Measurements from ENCODE around the gene GOSR1. TPM values are rescaled to one million over a fixed set of nuclear protein-coding genes. Genes with fewer than 3 reads are reported as not detected.
"Not testable (repeated sequence)": the region's sequence is repeated elsewhere in the genome, so short reads cannot be mapped to it uniquely, and the experiment has no call there.

GOSR1 gene
- total RNA-seq, 1 experiment from 2014 or later: 86.5 TPM

DNA sequence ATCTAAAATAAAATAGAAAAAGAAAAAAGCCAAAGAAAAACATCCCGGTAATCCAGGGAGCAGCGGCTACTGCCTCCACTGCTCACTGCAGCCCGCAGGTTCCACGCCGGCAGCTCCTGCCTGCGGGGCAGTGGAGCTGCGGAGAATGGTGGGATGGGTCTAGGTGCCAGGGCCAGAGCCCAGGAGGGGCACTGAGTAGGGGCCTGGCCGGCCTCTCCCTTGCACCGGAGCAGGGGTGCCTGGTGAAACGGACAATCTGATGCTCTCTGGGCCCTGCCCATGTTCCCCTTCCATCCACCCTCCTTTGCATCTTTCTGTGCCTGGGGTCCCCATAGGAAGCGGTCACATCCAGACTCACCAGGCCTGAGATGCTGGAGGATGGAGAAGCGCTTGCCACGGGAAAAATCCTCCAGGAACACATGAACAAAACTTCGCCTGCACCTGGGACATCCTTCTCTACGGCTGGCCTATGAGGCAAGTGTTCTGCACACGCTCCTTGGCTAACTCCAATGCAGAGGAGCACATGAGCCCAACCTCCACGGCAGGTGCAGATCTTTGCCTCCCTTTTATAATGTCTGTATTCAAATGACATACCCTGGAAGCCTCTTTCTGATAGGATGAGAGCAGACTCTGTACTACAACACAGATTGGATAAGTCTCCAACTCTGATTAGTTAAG lies 98.6 kb downstream of the GOSR1 start:
- H3K27me3 Mint-ChIP-seq (ENCODE audit: insufficient read depth, unreplicated experiment); DNase-seq; H3K4me1 Mint-ChIP-seq (ENCODE audit: low read depth, unreplicated experiment); POLR2A ChIA-PET; H3K9me3 ChIP-seq; H3K36me3 ChIP-seq (ENCODE audit: control insufficient read depth, insufficient read depth, low read length); H3K27me3 ChIP-seq (replicated peaks; ENCODE audit: control insufficient read depth, insufficient read depth, low read length); intact Hi-C loops (cut with micrococcal nuclease; ENCODE audit: unreplicated experiment); H3K4me3 ChIP-seq (ENCODE audit: low read depth, low read length); H3K9me3 Mint-ChIP-seq (ENCODE audit: unreplicated experiment); H3K27ac Mint-ChIP-seq (ENCODE audit: unreplicated experiment); CTCF ChIA-PET; H3K36me3 Mint-ChIP-seq (ENCODE audit: insufficient read depth, unreplicated experiment); H3K4me3 Mint-ChIP-seq (ENCODE audit: unreplicated experiment); H3K4me1 ChIP-seq; BruUV-seq (replicated peaks): not testable (repeated sequence)

DNA sequence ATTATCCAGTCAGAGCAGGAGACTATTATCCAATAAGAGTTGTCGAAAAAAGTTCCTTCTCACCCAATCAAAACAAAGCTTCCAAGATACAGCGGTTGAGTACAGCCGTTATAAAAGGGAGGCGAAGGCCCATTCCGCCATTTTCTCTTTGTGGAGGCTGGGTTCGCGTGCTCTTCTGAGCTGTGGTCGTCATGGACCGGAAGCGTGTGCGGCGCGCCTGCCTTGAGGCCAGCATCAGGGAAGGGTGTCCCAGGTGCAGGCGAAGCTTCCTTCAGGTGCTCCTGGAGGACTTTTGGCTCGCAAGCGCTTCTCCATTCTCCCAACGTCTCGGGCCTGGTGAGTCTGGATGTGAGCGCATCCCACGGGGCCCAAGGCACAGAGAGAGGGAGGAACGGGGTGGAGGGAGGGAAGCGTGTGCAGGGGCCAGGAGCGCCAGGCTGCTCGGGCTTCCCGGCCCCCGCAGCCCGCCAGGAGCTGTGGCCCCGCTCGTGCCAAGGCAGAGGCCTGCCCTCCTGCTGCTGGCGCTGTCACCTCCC lies 99.2 kb downstream of the GOSR1 start:
- Histone ChIP-seq H3K27me3 (replicated peaks; ENCODE audit: control insufficient read depth, insufficient read depth, low read length) (no peaks in the 10 kb centered on the region), H3K4me1 (no peaks in the 10 kb centered on the region), H3K9me3 (no peaks in the 10 kb centered on the region), H3K36me3 (ENCODE audit: control insufficient read depth, insufficient read depth, low read length) (no peaks in the 10 kb centered on the region), H3K4me3 (ENCODE audit: low read depth, low read length) (no peak overlapping the region)
- no peaks in the 10 kb centered on the region for H3K27me3 Mint-ChIP-seq (ENCODE audit: insufficient read depth, unreplicated experiment)
- TF ChIP-seq, protein P1, sequence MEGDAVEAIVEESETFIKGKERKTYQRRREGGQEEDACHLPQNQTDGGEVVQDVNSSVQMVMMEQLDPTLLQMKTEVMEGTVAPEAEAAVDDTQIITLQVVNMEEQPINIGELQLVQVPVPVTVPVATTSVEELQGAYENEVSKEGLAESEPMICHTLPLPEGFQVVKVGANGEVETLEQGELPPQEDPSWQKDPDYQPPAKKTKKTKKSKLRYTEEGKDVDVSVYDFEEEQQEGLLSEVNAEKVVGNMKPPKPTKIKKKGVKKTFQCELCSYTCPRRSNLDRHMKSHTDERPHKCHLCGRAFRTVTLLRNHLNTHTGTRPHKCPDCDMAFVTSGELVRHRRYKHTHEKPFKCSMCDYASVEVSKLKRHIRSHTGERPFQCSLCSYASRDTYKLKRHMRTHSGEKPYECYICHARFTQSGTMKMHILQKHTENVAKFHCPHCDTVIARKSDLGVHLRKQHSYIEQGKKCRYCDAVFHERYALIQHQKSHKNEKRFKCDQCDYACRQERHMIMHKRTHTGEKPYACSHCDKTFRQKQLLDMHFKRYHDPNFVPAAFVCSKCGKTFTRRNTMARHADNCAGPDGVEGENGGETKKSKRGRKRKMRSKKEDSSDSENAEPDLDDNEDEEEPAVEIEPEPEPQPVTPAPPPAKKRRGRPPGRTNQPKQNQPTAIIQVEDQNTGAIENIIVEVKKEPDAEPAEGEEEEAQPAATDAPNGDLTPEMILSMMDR (IDR thresholded peaks at IDR 0.05; ENCODE audit: insufficient read depth in 1 of 2, low read depth in 1 of 2, low read length in 1 of 2, severe bottlenecking in 1 of 2, unreplicated experiment in 1 of 2): no peak
- no TSS peak for BruUV-seq (replicated peaks)
- H3K36me3 Mint-ChIP-seq (ENCODE audit: insufficient read depth, unreplicated experiment): no peaks in the 10 kb centered on the region
- H3K27ac Mint-ChIP-seq (ENCODE audit: unreplicated experiment): no peak overlapping the region
- H3K4me3 Mint-ChIP-seq (ENCODE audit: unreplicated experiment): no peak overlapping the region
- intact Hi-C loops (cut with micrococcal nuclease; ENCODE audit: unreplicated experiment): no loop called here
- H3K9me3 Mint-ChIP-seq (ENCODE audit: unreplicated experiment): no peaks in the 10 kb centered on the region
- POLR2A ChIA-PET: no interaction called here
- peaks cover 8% of the 10 kb centered on the region for H3K4me1 Mint-ChIP-seq (ENCODE audit: low read depth, unreplicated experiment)
- no peak for DNase-seq
- CTCF ChIA-PET: no interaction called here

Other genes with a start within 250 kb of the GOSR1 start
- gene SLC6A4, start 241.7 kb upstream of the GOSR1 start, total RNA-seq (2022): 15.0 and 20.6 TPM in 2 replicates
- 56.1 and 57.4 TPM in 2 replicates for gene BLMH, start 185.5 kb upstream of the GOSR1 start, total RNA-seq (2022)
- not detected in 2 replicates for gene TMIGD1, start 143.4 kb upstream of the GOSR1 start, total RNA-seq (2022)
- 127 and 149 TPM in 2 replicates for gene CPD, start 98.5 kb upstream of the GOSR1 start, total RNA-seq (2022)